Stimulated activated CD4-positive, alpha-beta T cell treated with anti-CD3 and anti-CD28 coated beads, Interleukin-15, amount 100 ng/mL, for 1 hour (primary cell): ENCODE measurements around the gene SYT9.
"Not testable (repeated sequence)": the region's sequence is repeated elsewhere in the genome, so short reads cannot be mapped to it uniquely, and the experiment has no call there.

Experiments used
- DNase-seq, 2 donors: peaks; one replicate each; pipeline ENCODE4 v3.0.0-alpha.2; 2020; ENCODE audit warnings: low read depth in 1 of 2, low spot score in 1 of 2

The SYT9 gene

GRCh38 chr11:7499081-7499480 lies 247.4 kb downstream of the SYT9 start:
- DNase-seq = no peak

- DNase-seq = no peak
These were observed 248.5 kb downstream of the SYT9 start for GRCh38 chr11:7500251-7500650.

GRCh38 chr11:7501251-7501650 lies 249.5 kb downstream of the SYT9 start:
- no peak for DNase-seq

GRCh38 chr11:7501894-7502293 lies 250.2 kb downstream of the SYT9 start:
- DNase-seq = no peak

GRCh38 chr11:7506243-7506642 lies 254.5 kb downstream of the SYT9 start:
- DNase-seq = no peak

GRCh38 chr11:7508087-7508486 lies 256.4 kb downstream of the SYT9 start:
- DNase-seq = no peak

- DNase-seq = no peak
These were observed 258.3 kb downstream of the SYT9 start for GRCh38 chr11:7509966-7510365.

GRCh38 chr11:7511401-7511800 lies 259.7 kb downstream of the SYT9 start:
- DNase-seq = no peak

GRCh38 chr11:7512525-7513233 lies 261.0 kb downstream of the SYT9 start:
- DNase-seq = no peak

- DNase-seq = peak; percentile 71 to 83
These were observed 261.8 kb downstream of the SYT9 start, which contains the start of gene PPFIBP2 for GRCh38 chr11:7513234-7514098. TSS of gene PPFIBP2 (plus strand) at chr11:7513999. CDS start at chr11:7549476, 35,477 bp downstream.

GRCh38 chr11:7514099-7514591 lies 262.4 kb downstream of the SYT9 start:
- DNase-seq = no peak

- no peak for DNase-seq
These were observed 263.8 kb downstream of the SYT9 start for GRCh38 chr11:7515447-7515886.

- DNase-seq = no peak
These were observed 264.8 kb downstream of the SYT9 start for GRCh38 chr11:7516475-7516874.

GRCh38 chr11:7517743-7518142 lies 266.0 kb downstream of the SYT9 start:
- DNase-seq = not testable (repeated sequence)
